IMR-90 (cell line): ENCODE measurements around the gene HAUS7. TPM values are rescaled to one million over a fixed set of nuclear protein-coding genes. Genes with fewer than 3 reads are reported as not detected.
"Not testable (repeated sequence)": the region's sequence is repeated elsewhere in the genome, so short reads cannot be mapped to it uniquely, and the experiment has no call there.

Source experiments
- ATAC-seq: fragments of 200-7000 bp; cut with Tn5 transposase; 2 replicates; pipeline ENCODE4 v1.9.1; 2020; ENCODE audit warnings: low read depth, mild to moderate bottlenecking, moderate library complexity
- BruUV-seq: library from RNA; stranded (reverse); fragments of 400-500 nt; replicated peaks from 2 replicates; lab custom pipeline; 2021; lab: Mats Ljungman, UMichigan
- CTCF ChIA-PET: fragments of 300-600 bp; formaldehyde crosslinking; extraction: SDS; loops from one replicate; lab custom pipeline; 2021; ENCODE audit warnings: antibody characterized with exemption; lab: Yijun Ruan, JAX
- POLR2A ChIA-PET: fragments of 300-600 bp; sonication (Branson Sonifier 250); formaldehyde crosslinking; loops from one replicate; lab custom pipeline; 2022; ENCODE audit warnings: antibody characterized with exemption; ENCODE audit not compliant: unreplicated experiment; lab: Charles Lee
- DNase-seq: peaks from one replicate; pipeline ENCODE4 v3.0.0; 2013
- H2AFZ ChIP-seq: replicated peaks from 2 replicates; pipeline ENCODE3; 2013; ENCODE audit warnings: low read length, mild to moderate bottlenecking; ENCODE audit not compliant: poor library complexity
- H2AK5ac ChIP-seq: 2 replicates; pipeline ENCODE4 v1.6.1; 2013; ENCODE audit warnings: low read depth, low read length, inconsistent platforms
- H2AK9ac ChIP-seq: replicated peaks from 2 replicates; pipeline ENCODE3; 2013; ENCODE audit warnings: mild to moderate bottlenecking, low read depth, low read length, moderate library complexity; ENCODE audit not compliant: poor library complexity
- H2BK120ac ChIP-seq: 2 replicates; pipeline ENCODE4 v1.6.1; 2013; ENCODE audit warnings: low read depth, low read length, inconsistent platforms
- H2BK15ac ChIP-seq: 3 replicates; pipeline ENCODE4 v1.6.1; 2013; ENCODE audit warnings: low read depth, low read length, inconsistent platforms
- H2BK20ac ChIP-seq: 2 replicates; pipeline ENCODE4 v1.6.1; 2013; ENCODE audit warnings: low read depth, mild to moderate bottlenecking, inconsistent platforms, low read length, moderate library complexity
- H2BK5ac ChIP-seq: 2 replicates; pipeline ENCODE4 v1.6.1; 2013; ENCODE audit warnings: mild to moderate bottlenecking, low read depth, low read length, inconsistent platforms; ENCODE audit not compliant: poor library complexity, severe bottlenecking
- H3K14ac ChIP-seq: replicated peaks from 2 replicates; pipeline ENCODE4 v1.6.1; 2013; ENCODE audit warnings: low read depth, low read length, inconsistent platforms
- H3K18ac ChIP-seq: 2 replicates; pipeline ENCODE4 v1.6.1; 2013; ENCODE audit warnings: low read depth, low read length, control low read depth
- H3K23ac ChIP-seq: 2 replicates; pipeline ENCODE4 v1.6.1; 2013; ENCODE audit warnings: low read depth, low read length, inconsistent platforms
- H3K27ac ChIP-seq: 2 replicates; pipeline ENCODE4 v1.5.1; 2013; ENCODE audit warnings: mild to moderate bottlenecking, control low read depth, low read length; ENCODE audit not compliant: insufficient read depth
- H3K27me3 ChIP-seq: 2 replicates; pipeline ENCODE4 v1.6.1; 2013; ENCODE audit warnings: low read length; ENCODE audit not compliant: control insufficient read depth, insufficient read depth
- H3K36me3 ChIP-seq: 2 replicates; pipeline ENCODE4 v1.6.1; 2013; ENCODE audit warnings: low read length, mixed read lengths; ENCODE audit not compliant: control insufficient read depth, insufficient read depth
- H3K4ac ChIP-seq: 2 replicates; pipeline ENCODE4 v1.6.1; 2013; ENCODE audit warnings: low read depth, low read length, inconsistent platforms
- H3K4me1 ChIP-seq: 2 replicates; pipeline ENCODE4 v1.6.1; 2013; ENCODE audit warnings: low read length, mixed read lengths; ENCODE audit not compliant: control insufficient read depth, insufficient read depth
- H3K4me2 ChIP-seq: 2 replicates; pipeline ENCODE4 v1.6.1; 2013; ENCODE audit warnings: low read depth, mild to moderate bottlenecking, control low read depth, low read length, moderate library complexity
- H3K4me3 ChIP-seq: 2 replicates; pipeline ENCODE4 v1.5.1; 2013; ENCODE audit warnings: low read depth, mild to moderate bottlenecking, control low read depth, low read length, moderate library complexity; ENCODE audit not compliant: insufficient read depth
- H3K56ac ChIP-seq: 2 replicates; pipeline ENCODE4 v1.6.1; 2013; ENCODE audit warnings: low read length, inconsistent platforms; ENCODE audit not compliant: insufficient read depth; ENCODE audit errors: extremely low read depth
- H3K79me1 ChIP-seq, 2 experiments: 2 replicates each; pipeline ENCODE4 v1.6.1; 2013; ENCODE audit warnings: low read length in 2 of 2, inconsistent platforms in 1 of 2, low read depth in 1 of 2
- H3K9ac ChIP-seq: 2 replicates; pipeline ENCODE4 v1.6.1; 2013; ENCODE audit warnings: low read depth, low read length, control low read depth
- H3K9me1 ChIP-seq: 2 replicates; pipeline ENCODE4 v1.6.1; 2013; ENCODE audit warnings: low read length, inconsistent platforms; ENCODE audit not compliant: insufficient read depth
- H3K9me3 ChIP-seq: 2 replicates; pipeline ENCODE4 v1.6.1; 2013; ENCODE audit warnings: low read length; ENCODE audit not compliant: control insufficient read depth, insufficient read depth
- H4K20me1 ChIP-seq: 2 replicates; pipeline ENCODE4 v1.6.1; 2013; ENCODE audit warnings: low read length, inconsistent platforms; ENCODE audit not compliant: insufficient read depth
- H4K5ac ChIP-seq: 2 replicates; pipeline ENCODE4 v1.6.1; 2013; ENCODE audit warnings: mild to moderate bottlenecking, low read depth, low read length, control low read depth
- H4K8ac ChIP-seq, 2 experiments: 2 replicates each; pipeline ENCODE4 v1.6.1; 2013; ENCODE audit warnings: low read depth in 2 of 2, low read length in 2 of 2, control low read depth in 1 of 2, inconsistent platforms in 1 of 2
- H4K91ac ChIP-seq: 2 replicates; pipeline ENCODE4 v1.6.1; 2013; ENCODE audit warnings: low read depth, low read length, inconsistent platforms; ENCODE audit not compliant: insufficient read depth
- WGBS, 2 experiments: methylation state at CpG; one replicate each; pipeline versions ENCODE4 v1.1.5 to v1.1.7; 2013; ENCODE audit warnings: missing lambda C conversion rate in 2 of 2; ENCODE audit not compliant: insufficient read length in 1 of 2; ENCODE audit errors: extremely low coverage in 2 of 2; 5-methylcytosine and 5-hydroxymethylcytosine counted together
- dilution Hi-C: fragments of 300-500 bp; cut with HindIII; formaldehyde crosslinking; loops from one replicate; pipeline ENCODE4 v1.14.3; 2018; ENCODE audit warnings: low sequenced_read_pairs; ENCODE audit not compliant: unreplicated experiment
- in situ Hi-C: fragments of 300-500 bp; cut with MboI; formaldehyde crosslinking; loops from 3 replicates; pipeline ENCODE4 v1.14.3; 2019; ENCODE audit warnings: low sequenced_read_pairs, inconsistent platforms, mixed read lengths
- intact Hi-C: fragments of 100-400 bp; cut with micrococcal nuclease; formaldehyde crosslinking; loops from 2 replicates; pipeline ENCODE4 v1.10.0; 2022
- polyA plus RNA-seq, 3 experiments: library from polyadenylated mRNA; depleted of rRNA; stranded (reverse); fragments of >200 nt; gene quantifications; 2 replicates each; pipeline ENCODE4 v1.2.3, GENCODE V29; 2012; ENCODE audit warnings: low replicate concordance in 1 of 3
- total RNA-seq: library from RNA; depleted of rRNA; stranded (reverse); fragments of >200 nt; gene quantifications from 2 replicates; pipeline ENCODE4 v1.2.3, GENCODE V29; 2012

HAUS7 gene
- total and polyA plus RNA-seq, 2 of the 4 experiments (the other 2 are of a cell fraction) = 10.8 to 25.9 TPM

DNA sequence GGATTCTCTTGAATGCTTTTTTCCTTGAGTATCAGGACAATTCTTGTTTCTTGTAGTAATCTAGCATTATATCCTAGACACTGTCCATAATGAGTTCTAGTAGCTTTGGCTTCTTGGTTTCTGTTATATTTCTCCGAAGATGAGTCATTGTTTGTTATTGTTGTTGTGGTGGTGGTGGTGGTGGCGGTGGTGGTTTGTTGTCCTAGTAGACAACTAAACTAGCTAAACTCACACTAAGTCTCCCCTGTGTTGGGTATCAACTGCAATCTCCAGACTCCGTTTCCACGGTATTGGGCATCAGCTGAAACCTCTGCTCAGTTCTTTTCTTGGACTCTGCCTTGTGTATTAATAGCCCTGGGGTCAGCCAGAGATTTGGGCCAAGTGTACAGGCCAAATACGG lies 66.0 kb downstream of the HAUS7 start:
- H3K36me3 ChIP-seq, H3K4me1 ChIP-seq, H2AK9ac ChIP-seq, H2AK5ac ChIP-seq, H3K27me3 ChIP-seq, DNase-seq, dilution Hi-C loops, BruUV-seq, H4K20me1 ChIP-seq, H2BK120ac ChIP-seq, CTCF ChIA-PET, H3K4me2 ChIP-seq, H3K4me3 ChIP-seq, H2BK20ac ChIP-seq, H2BK15ac ChIP-seq, H4K8ac ChIP-seq, POLR2A ChIA-PET, H3K4ac ChIP-seq, H3K9me1 ChIP-seq, H3K23ac ChIP-seq, H3K9ac ChIP-seq, ATAC-seq, H3K56ac ChIP-seq, H4K91ac ChIP-seq, H2AFZ ChIP-seq, H4K5ac ChIP-seq, H3K27ac ChIP-seq, H2BK5ac ChIP-seq, H3K18ac ChIP-seq, H3K79me1 ChIP-seq, intact Hi-C loops, H3K9me3 ChIP-seq, H3K14ac ChIP-seq: not testable (repeated sequence)
- in situ Hi-C loops = loop anchor here (25.0 kb wide), 1 partner anchor 217 kb away; the partner anchor contains the start of gene MAGEA1
- WGBS, 2 experiments = 64% methylated on average over 3 of the region's 5 CpGs; no CpG with 5 or more reads in 1 of the 2 experiments
